H9 (cell line): ENCODE data around the gene NOTCH1. TPM values are rescaled to one million over a fixed set of nuclear protein-coding genes. Genes with fewer than 3 reads are reported as not detected.

Source experiments
- DNase-seq: peaks from one replicate; pipeline ENCODE4 v3.0.0-alpha.2; 2017
- H2AFZ ChIP-seq: one replicate; pipeline ENCODE4 v1.6.1; 2013; ENCODE audit warnings: mild to moderate bottlenecking, low read length, control low read depth, moderate library complexity
- H2AK5ac ChIP-seq: 2 replicates; pipeline ENCODE4 v1.6.1; 2013; ENCODE audit warnings: low read length, control low read depth, mixed read lengths; ENCODE audit not compliant: insufficient read length
- H2BK120ac ChIP-seq: one replicate; pipeline ENCODE4 v1.6.1; 2013; ENCODE audit warnings: low read depth, mild to moderate bottlenecking, low read length, control low read depth, inconsistent platforms; ENCODE audit not compliant: poor library complexity, severe bottlenecking
- H2BK12ac ChIP-seq: 2 replicates; pipeline ENCODE4 v1.6.1; 2013; ENCODE audit warnings: low read length, control low read depth, mixed read lengths, low read depth; ENCODE audit not compliant: insufficient read length
- H2BK15ac ChIP-seq: 2 replicates; pipeline ENCODE4 v1.6.1; 2013; ENCODE audit warnings: low read depth, low read length, control low read depth
- H2BK20ac ChIP-seq: one replicate; pipeline ENCODE4 v1.6.1; 2013; ENCODE audit warnings: low read depth, mild to moderate bottlenecking, low read length, control low read depth, inconsistent platforms; ENCODE audit not compliant: poor library complexity, severe bottlenecking
- H2BK5ac ChIP-seq: 2 replicates; pipeline ENCODE4 v1.6.1; 2013; ENCODE audit warnings: low read length, control low read depth, mixed read lengths; ENCODE audit not compliant: insufficient read length
- H3K14ac ChIP-seq: 2 replicates; pipeline ENCODE4 v1.6.1; 2013; ENCODE audit warnings: low read length, control low read depth; ENCODE audit not compliant: insufficient read depth
- H3K18ac ChIP-seq: 2 replicates; pipeline ENCODE4 v1.6.1; 2013; ENCODE audit warnings: low read depth, mild to moderate bottlenecking, mixed read lengths, low read length, control low read depth; ENCODE audit not compliant: insufficient read length
- H3K23ac ChIP-seq: 2 replicates; pipeline ENCODE4 v1.6.1; 2013; ENCODE audit warnings: low read length, control low read depth, mixed read lengths, low read depth; ENCODE audit not compliant: insufficient read length
- H3K23me2 ChIP-seq: 2 replicates; pipeline ENCODE4 v1.6.1; 2013; ENCODE audit warnings: low read depth, mild to moderate bottlenecking, mixed read lengths, low read length, control low read depth; ENCODE audit not compliant: insufficient read length, poor library complexity, severe bottlenecking
- H3K27ac ChIP-seq: 2 replicates; pipeline ENCODE4 v1.5.1; 2013; ENCODE audit warnings: low read length, control low read depth, mixed read lengths, low read depth; ENCODE audit not compliant: insufficient read length
- H3K27me3 ChIP-seq: 2 replicates; pipeline ENCODE4 v1.6.1; 2013; ENCODE audit warnings: low read length, control low read depth, inconsistent platforms; ENCODE audit not compliant: insufficient read depth
- H3K4ac ChIP-seq: 2 replicates; pipeline ENCODE4 v1.6.1; 2013; ENCODE audit warnings: low read depth, mild to moderate bottlenecking, control low read depth, inconsistent platforms, low read length, moderate library complexity
- H3K4me1 ChIP-seq: 2 replicates; pipeline ENCODE4 v1.6.1; 2013; ENCODE audit warnings: low read length, control low read depth, inconsistent platforms; ENCODE audit not compliant: insufficient read depth
- H3K4me2 ChIP-seq: 2 replicates; pipeline ENCODE4 v1.6.1; 2013; ENCODE audit warnings: low read length, control low read depth, mixed read lengths; ENCODE audit not compliant: insufficient read length, insufficient read depth
- H3K56ac ChIP-seq: 2 replicates; pipeline ENCODE4 v1.6.1; 2013; ENCODE audit warnings: low read depth, mild to moderate bottlenecking, mixed read lengths, low read length, control low read depth; ENCODE audit not compliant: insufficient read length
- H3K79me1 ChIP-seq: 2 replicates; pipeline ENCODE4 v1.6.1; 2013; ENCODE audit warnings: low read depth, mild to moderate bottlenecking, moderate library complexity, low read length, control low read depth, inconsistent platforms; ENCODE audit not compliant: insufficient read depth, poor library complexity, severe bottlenecking
- H3K79me2 ChIP-seq: 2 replicates; pipeline ENCODE4 v1.6.1; 2013; ENCODE audit warnings: low read length, control low read depth, inconsistent platforms; ENCODE audit not compliant: insufficient read depth
- H3K9ac ChIP-seq: 2 replicates; pipeline ENCODE4 v1.6.1; 2013; ENCODE audit warnings: low read length, control low read depth, mixed read lengths; ENCODE audit not compliant: insufficient read length; ENCODE audit errors: extremely low read depth
- H3K9me3 ChIP-seq: one replicate; pipeline ENCODE4 v1.6.1; 2013; ENCODE audit warnings: low read depth, low read length, inconsistent platforms; ENCODE audit not compliant: control insufficient read depth
- H3T11ph ChIP-seq: one replicate; pipeline ENCODE4 v1.6.1; 2013; ENCODE audit warnings: mild to moderate bottlenecking, low read length, control low read depth, inconsistent platforms
- H4K20me1 ChIP-seq: one replicate; pipeline ENCODE4 v1.6.1; 2013; ENCODE audit not compliant: control insufficient read depth, insufficient read length, insufficient read depth
- H4K5ac ChIP-seq: 2 replicates; pipeline ENCODE4 v1.6.1; 2013; ENCODE audit warnings: low read depth, mild to moderate bottlenecking, mixed read lengths, low read length, control low read depth; ENCODE audit not compliant: insufficient read length
- H4K8ac ChIP-seq: replicated peaks from 2 replicates; pipeline ENCODE4 v1.6.1; 2013; ENCODE audit warnings: low read length, control low read depth, mixed read lengths, low read depth; ENCODE audit not compliant: insufficient read length
- H4K91ac ChIP-seq: 2 replicates; pipeline ENCODE4 v1.6.1; 2013; ENCODE audit warnings: low read depth, mild to moderate bottlenecking, moderate library complexity, mixed read lengths, low read length, control low read depth; ENCODE audit not compliant: insufficient read length
- H3K27ac Mint-ChIP-seq, 3 experiments: 2 replicates in 2 of 3; 3 replicates in 1 of 3; pipeline ENCODE4 v1.8.0; 2020 to 2021; ENCODE audit warnings: mixed read lengths in 3 of 3, mild to moderate bottlenecking in 1 of 3, moderate library complexity in 1 of 3
- H3K27me3 Mint-ChIP-seq: 2 replicates; pipeline ENCODE4 v1.8.0; 2021; ENCODE audit warnings: low read depth, mild to moderate bottlenecking, moderate library complexity, mixed read lengths
- H3K36me3 Mint-ChIP-seq, 3 experiments: 2 replicates in 2 of 3; 3 replicates in 1 of 3; pipeline ENCODE4 v1.8.0; 2020 to 2021; ENCODE audit warnings: low read depth in 3 of 3, mixed read lengths in 3 of 3; ENCODE audit not compliant: insufficient read depth in 1 of 3
- H3K4me1 Mint-ChIP-seq, 2 experiments: 2 replicates each; pipeline ENCODE4 v1.8.0; 2020; ENCODE audit warnings: mixed read lengths in 2 of 2
- H3K4me3 Mint-ChIP-seq, 2 experiments: 2 replicates in 1 of 2; 3 replicates in 1 of 2; pipeline ENCODE4 v1.8.0; 2020 to 2021; ENCODE audit warnings: mild to moderate bottlenecking in 2 of 2, mixed read lengths in 2 of 2, moderate library complexity in 1 of 2
- H3K9me3 Mint-ChIP-seq, 2 experiments: 2 replicates in 1 of 2; 3 replicates in 1 of 2; pipeline ENCODE4 v1.8.0; 2020; ENCODE audit warnings: mild to moderate bottlenecking in 2 of 2, mixed read lengths in 2 of 2, moderate library complexity in 1 of 2
- WGBS: extraction: QIAGEN DNeasy Blood & Tissue Kit; methylation state at CpG from one replicate; pipeline ENCODE4 v1.1.7; 2013; ENCODE audit warnings: missing lambda C conversion rate, low lambda C conversion rate, mixed read lengths; ENCODE audit not compliant: insufficient read length; ENCODE audit errors: extremely low coverage; 5-methylcytosine and 5-hydroxymethylcytosine counted together
- total RNA-seq: library from RNA; stranded (reverse); gene quantifications from 2 replicates; pipeline ENCODE4 v1.2.1, GENCODE V29; 2021
- TF ChIP-seq, protein P1 (sequence below): fragments of 200-600 bp; sonication (generic); conservative IDR thresholded peaks from 3 replicates; pipeline ENCODE4 v1.8.0; 2021; ENCODE audit warnings: antibody characterized with exemption, mild to moderate bottlenecking

NOTCH1 gene
- total RNA-seq, 1 experiment from 2014 or later = 71.6 TPM

DNA sequence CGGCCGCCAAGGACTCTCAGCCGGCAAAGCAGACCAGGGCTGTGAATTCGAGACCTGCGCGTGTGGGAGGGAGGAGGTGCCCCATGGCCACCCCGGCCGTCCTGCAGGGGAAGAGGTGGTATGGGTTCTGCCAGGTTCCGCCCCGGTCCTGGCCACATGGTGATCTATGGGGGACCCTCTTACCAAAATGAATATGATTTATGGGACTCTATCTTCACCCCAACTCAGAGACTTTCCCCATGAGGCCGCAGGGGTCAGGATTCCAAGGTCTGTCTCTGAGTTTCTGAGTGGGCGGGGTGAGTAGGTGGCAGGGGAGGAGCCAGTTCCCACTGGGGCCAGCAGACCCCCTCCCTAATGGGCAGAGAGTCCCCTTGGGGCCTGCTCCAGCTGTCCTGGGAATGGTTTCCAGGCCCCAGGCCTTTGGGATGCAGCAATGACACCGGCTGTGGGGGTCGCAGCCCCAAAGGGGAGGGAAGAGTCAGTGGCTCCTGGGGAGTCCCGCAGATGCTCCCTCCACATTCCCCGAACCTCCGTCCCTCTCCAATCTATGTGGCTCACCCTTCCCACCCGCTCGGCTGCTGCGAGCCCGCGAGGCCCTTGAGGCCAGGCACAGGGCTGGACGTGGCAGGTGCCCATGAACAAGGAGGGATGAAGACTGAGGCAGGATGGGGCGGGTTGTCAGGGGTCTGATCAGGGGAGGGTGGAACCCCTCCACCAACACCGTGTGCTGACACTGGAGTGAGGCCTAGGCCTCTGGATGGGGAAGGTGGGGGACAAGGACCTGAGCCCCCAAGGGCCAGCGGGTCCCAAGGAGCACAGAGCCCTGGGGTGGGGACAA lies 20.1 kb upstream of the NOTCH1 start:
- H3K4ac ChIP-seq = no peak overlapping the region
- peaks cover 4 to 8% of the 10 kb centered on the region in 2 experiments; a peak in 4 of 5 replicates for H3K9me3 Mint-ChIP-seq

More for the DNA sequence above, 20.1 kb upstream of the NOTCH1 start:
- no peak overlapping the region for H2AK5ac ChIP-seq
- no peak overlapping the region for H2AFZ ChIP-seq
- no peak overlapping the region for H3K9ac ChIP-seq
- no peak overlapping the region for H3K18ac ChIP-seq
- H3K23ac ChIP-seq = no peak overlapping the region
- Mint-ChIP-seq H3K27ac (peak overlapping the region; percentile 44 to 85 (median 45); a peak in 2 of 7 replicates), H3K27me3 (peaks cover 21% of the 10 kb centered on the region), H3K36me3 (peaks cover 0 to 5% (median 2%) of the 10 kb centered on the region in 3 experiments; a peak in 3 of 7 replicates), H3K4me3 (no peak overlapping the region), H3K4me1 (peaks cover 35 to 40% of the 10 kb centered on the region in 2 experiments)
- DNase-seq = no peak
- H2BK20ac ChIP-seq = no peak overlapping the region
- H3K4me2 ChIP-seq = no peak overlapping the region
- H4K91ac ChIP-seq = no peak overlapping the region
- H3K23me2 ChIP-seq = no peaks in the 10 kb centered on the region
- no peak overlapping the region for H3K56ac ChIP-seq
- 0 out of 2 replicates have a peak overlapping the region, but pooled peaks have one; percentile 21 for H3K14ac ChIP-seq
- no CpG with 5 or more reads among the region's 26 CpGs for WGBS
- no peaks in the 10 kb centered on the region for H3K27me3 ChIP-seq
- H3K27ac ChIP-seq = no peak overlapping the region
- no peaks in the 10 kb centered on the region for H4K20me1 ChIP-seq
- no peak overlapping the region for H2BK5ac ChIP-seq
- H4K5ac ChIP-seq = no peak overlapping the region
- H2BK12ac ChIP-seq = peak overlapping the region; percentile 2
- no peaks in the 10 kb centered on the region for H3K79me2 ChIP-seq
- H3K79me1 ChIP-seq = no peaks in the 10 kb centered on the region
- H3T11ph ChIP-seq = no peak overlapping the region
- no peak overlapping the region for H2BK120ac ChIP-seq
- H4K8ac ChIP-seq = no peak overlapping the region
- no peaks in the 10 kb centered on the region for H3K9me3 ChIP-seq
- H3K4me1 ChIP-seq = no peaks in the 10 kb centered on the region
- no peak overlapping the region for H2BK15ac ChIP-seq
- TF ChIP-seq, protein P1, sequence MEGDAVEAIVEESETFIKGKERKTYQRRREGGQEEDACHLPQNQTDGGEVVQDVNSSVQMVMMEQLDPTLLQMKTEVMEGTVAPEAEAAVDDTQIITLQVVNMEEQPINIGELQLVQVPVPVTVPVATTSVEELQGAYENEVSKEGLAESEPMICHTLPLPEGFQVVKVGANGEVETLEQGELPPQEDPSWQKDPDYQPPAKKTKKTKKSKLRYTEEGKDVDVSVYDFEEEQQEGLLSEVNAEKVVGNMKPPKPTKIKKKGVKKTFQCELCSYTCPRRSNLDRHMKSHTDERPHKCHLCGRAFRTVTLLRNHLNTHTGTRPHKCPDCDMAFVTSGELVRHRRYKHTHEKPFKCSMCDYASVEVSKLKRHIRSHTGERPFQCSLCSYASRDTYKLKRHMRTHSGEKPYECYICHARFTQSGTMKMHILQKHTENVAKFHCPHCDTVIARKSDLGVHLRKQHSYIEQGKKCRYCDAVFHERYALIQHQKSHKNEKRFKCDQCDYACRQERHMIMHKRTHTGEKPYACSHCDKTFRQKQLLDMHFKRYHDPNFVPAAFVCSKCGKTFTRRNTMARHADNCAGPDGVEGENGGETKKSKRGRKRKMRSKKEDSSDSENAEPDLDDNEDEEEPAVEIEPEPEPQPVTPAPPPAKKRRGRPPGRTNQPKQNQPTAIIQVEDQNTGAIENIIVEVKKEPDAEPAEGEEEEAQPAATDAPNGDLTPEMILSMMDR = no peak
